Loucy (cell line): ENCODE data around the gene MPHOSPH9.

Experiments
- EZH2phosphoT487 ChIP-seq: fragments of 200-600 bp; IDR thresholded peaks from 2 replicates; pipeline ENCODE4 v1.6.1; 2018; ENCODE audit warnings: antibody characterized with exemption, mild to moderate bottlenecking, moderate library complexity, borderline replicate concordance
- TF ChIP-seq, protein P1 (sequence below): fragments of 200-600 bp; sonication (generic); conservative IDR thresholded peaks from 2 replicates; pipeline ENCODE4 v1.5.1; 2014; ENCODE audit warnings: mild to moderate bottlenecking, antibody characterized with exemption, low read length

DNA sequence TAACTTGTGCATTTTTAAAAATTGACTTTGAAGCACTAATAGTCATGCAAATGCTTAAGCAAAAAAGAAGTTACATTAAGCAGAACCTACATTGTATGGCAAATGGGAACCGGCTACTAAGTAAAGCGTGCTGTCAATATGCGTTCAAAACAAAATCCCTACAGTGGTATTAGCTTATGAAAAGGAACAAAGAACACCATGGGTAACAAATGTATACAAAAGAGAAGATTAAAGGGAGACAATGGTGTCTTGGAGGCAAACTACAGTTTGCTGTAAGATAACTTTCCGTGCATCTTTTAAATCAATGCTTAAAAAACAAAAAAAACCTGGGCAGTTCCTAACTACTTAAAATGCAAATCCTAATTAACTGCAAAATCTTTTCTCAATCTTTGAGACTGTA, 28.3 kb upstream of the MPHOSPH9 start:
- TF ChIP-seq EZH2phosphoT487, result no peak
- TF ChIP-seq, protein P1, sequence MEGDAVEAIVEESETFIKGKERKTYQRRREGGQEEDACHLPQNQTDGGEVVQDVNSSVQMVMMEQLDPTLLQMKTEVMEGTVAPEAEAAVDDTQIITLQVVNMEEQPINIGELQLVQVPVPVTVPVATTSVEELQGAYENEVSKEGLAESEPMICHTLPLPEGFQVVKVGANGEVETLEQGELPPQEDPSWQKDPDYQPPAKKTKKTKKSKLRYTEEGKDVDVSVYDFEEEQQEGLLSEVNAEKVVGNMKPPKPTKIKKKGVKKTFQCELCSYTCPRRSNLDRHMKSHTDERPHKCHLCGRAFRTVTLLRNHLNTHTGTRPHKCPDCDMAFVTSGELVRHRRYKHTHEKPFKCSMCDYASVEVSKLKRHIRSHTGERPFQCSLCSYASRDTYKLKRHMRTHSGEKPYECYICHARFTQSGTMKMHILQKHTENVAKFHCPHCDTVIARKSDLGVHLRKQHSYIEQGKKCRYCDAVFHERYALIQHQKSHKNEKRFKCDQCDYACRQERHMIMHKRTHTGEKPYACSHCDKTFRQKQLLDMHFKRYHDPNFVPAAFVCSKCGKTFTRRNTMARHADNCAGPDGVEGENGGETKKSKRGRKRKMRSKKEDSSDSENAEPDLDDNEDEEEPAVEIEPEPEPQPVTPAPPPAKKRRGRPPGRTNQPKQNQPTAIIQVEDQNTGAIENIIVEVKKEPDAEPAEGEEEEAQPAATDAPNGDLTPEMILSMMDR, result no peak
